H1 (cell line): ENCODE measurements around the gene CCDC192. TPM values are rescaled to one million over a fixed set of nuclear protein-coding genes. Genes with fewer than 3 reads are reported as not detected.
A peak's percentile ranks its signal among the peaks of the same experiment; 100 is the strongest.

Source experiments
- BACH1 ChIP-seq: IDR thresholded peaks from 2 replicates; pipeline ENCODE4 v1.6.1; 2012; ENCODE audit warnings: low read length, improper control_type of control experiment
- FOSL1 ChIP-seq: IDR thresholded peaks from 2 replicates; pipeline ENCODE4 v1.6.1; 2011; ENCODE audit warnings: mild to moderate bottlenecking, low read depth, low read length, moderate library complexity; ENCODE audit not compliant: insufficient read depth
- JUN ChIP-seq: IDR thresholded peaks from 2 replicates; pipeline ENCODE4 v1.6.1; 2011; ENCODE audit warnings: low read depth, mild to moderate bottlenecking, improper control_type of control experiment, low read length
- POLR2A ChIP-seq, 2 experiments: IDR thresholded peaks; 1 replicate in 1 of 2; 2 replicates in 1 of 2; pipeline ENCODE4 v1.6.1; 2011; ENCODE audit warnings: low read depth in 2 of 2, low read length in 2 of 2, mild to moderate bottlenecking in 2 of 2; ENCODE audit errors: control extremely low read depth in 1 of 2
- POLR2AphosphoS5 ChIP-seq: IDR thresholded peaks from 2 replicates; pipeline ENCODE4 v1.6.1; 2011; ENCODE audit warnings: low read depth, low read length
- RAD21 ChIP-seq, 2 experiments: IDR thresholded peaks in 1 of 2; conservative IDR thresholded peaks in 1 of 2; 2 replicates each; pipeline ENCODE4 v1.6.1; 2011; ENCODE audit warnings: low read depth in 2 of 2, low read length in 2 of 2, improper control_type of control experiment in 1 of 2, inconsistent platforms in 1 of 2, mild to moderate bottlenecking in 1 of 2, moderate library complexity in 1 of 2
- SP4 ChIP-seq: IDR thresholded peaks from 2 replicates; pipeline ENCODE4 v1.6.1; 2012; ENCODE audit warnings: low read length, inconsistent platforms
- TAF1 ChIP-seq: IDR thresholded peaks from 2 replicates; pipeline ENCODE4 v1.6.1; 2011; ENCODE audit warnings: mild to moderate bottlenecking, low read depth, low read length
- TAF7 ChIP-seq: optimal IDR thresholded peaks from 2 replicates; pipeline ENCODE3; 2011; ENCODE audit warnings: low read depth, mild to moderate bottlenecking, inconsistent platforms, low read length, moderate library complexity, borderline replicate concordance
- polyA plus RNA-seq, 7 experiments: library from polyadenylated mRNA; depleted of rRNA in 3 of 7; stranded (reverse) in 5 of 7; unstranded in 2 of 7; fragments of >200 nt in 5 of 7; fragments of 200-250 nt in 2 of 7; gene quantifications; 1 replicate in 5 of 7; 2 replicates in 1 of 7; 4 replicates in 1 of 7; pipeline versions ENCODE4 v1.2.1 to v1.2.3, GENCODE V29; 2011 to 2013; ENCODE audit warnings: missing spikeins in 2 of 7, mixed read lengths in 2 of 7
- total RNA-seq: library from RNA; stranded (reverse); fragmentation: NEBNext Ultra II Directional; extraction: Animal tissue kit (Norgen Biotek cat#: 25700); gene quantifications from 2 replicates; pipeline ENCODE4 v1.2.1, GENCODE V29; 2021
- TF ChIP-seq, protein P1 (sequence below), 3 experiments: IDR thresholded peaks; 1 replicate in 2 of 3; 2 replicates in 1 of 3; pipeline versions ENCODE4 v1.5.1 to v1.6.1; 2011; ENCODE audit warnings: low read length in 3 of 3, mild to moderate bottlenecking in 3 of 3, inconsistent platforms in 2 of 3, low read depth in 1 of 3, moderate library complexity in 1 of 3; ENCODE audit not compliant: insufficient read depth in 1 of 3; ENCODE audit errors: control extremely low read depth in 1 of 3
- TF ChIP-seq, protein P2 (sequence below): IDR thresholded peaks from 2 replicates; pipeline ENCODE4 v1.6.1; 2011; ENCODE audit warnings: low read depth, mild to moderate bottlenecking, low read length; ENCODE audit not compliant: insufficient read depth

CCDC192 gene
- total and polyA plus RNA-seq, 2 of the 8 experiments (the other 6 are each of a cell fraction or from before 2014, with no cell fraction given), result 0.61 TPM; not detected in 1

DNA sequence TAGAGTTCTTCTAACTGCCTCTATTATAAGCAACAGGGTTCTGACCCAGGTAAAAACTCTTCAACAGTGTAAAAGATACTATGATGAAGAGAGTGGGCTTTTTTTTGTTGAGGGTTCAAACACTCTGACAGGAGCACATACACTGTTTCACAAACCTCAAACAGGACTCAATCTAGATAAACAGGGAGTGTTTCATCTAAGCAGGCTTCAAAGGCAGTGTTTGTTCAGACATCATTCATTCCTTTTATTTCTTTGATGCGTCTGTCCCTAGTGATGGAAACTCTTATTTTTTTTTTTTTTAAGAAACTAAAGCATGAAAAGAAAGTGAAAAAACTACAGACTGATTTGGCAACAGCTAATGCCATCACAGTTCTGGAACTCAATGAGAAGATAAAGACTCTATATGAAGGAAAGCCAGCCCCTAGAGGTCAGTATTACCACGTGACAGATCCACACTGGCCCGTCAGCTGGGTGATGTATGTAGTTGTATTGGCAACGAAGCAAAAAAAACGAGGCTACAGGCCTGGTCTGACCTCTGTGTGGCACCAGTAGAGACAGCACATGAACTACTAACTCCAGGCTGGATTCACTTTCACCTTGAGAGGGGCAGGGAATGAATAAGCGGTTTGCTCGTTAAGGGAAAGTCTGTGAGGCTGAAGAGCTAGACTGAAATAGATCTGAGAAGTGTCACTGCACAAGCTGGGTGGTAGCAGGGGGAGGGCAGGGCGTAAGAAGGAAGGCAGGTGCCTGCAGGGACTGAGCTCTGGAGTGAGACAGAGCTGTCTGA is 172.2 kb downstream of the CCDC192 start (continued):
- TF ChIP-seq, protein P1, sequence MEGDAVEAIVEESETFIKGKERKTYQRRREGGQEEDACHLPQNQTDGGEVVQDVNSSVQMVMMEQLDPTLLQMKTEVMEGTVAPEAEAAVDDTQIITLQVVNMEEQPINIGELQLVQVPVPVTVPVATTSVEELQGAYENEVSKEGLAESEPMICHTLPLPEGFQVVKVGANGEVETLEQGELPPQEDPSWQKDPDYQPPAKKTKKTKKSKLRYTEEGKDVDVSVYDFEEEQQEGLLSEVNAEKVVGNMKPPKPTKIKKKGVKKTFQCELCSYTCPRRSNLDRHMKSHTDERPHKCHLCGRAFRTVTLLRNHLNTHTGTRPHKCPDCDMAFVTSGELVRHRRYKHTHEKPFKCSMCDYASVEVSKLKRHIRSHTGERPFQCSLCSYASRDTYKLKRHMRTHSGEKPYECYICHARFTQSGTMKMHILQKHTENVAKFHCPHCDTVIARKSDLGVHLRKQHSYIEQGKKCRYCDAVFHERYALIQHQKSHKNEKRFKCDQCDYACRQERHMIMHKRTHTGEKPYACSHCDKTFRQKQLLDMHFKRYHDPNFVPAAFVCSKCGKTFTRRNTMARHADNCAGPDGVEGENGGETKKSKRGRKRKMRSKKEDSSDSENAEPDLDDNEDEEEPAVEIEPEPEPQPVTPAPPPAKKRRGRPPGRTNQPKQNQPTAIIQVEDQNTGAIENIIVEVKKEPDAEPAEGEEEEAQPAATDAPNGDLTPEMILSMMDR (IDR thresholded peaks at IDR 0.05; ENCODE audit: control extremely low read depth in 1 of 3, insufficient read depth in 1 of 3, low read depth in 1 of 3, low read length in 3 of 3), result peak; percentile 20 to 53 (median 47)
- no peak for TF ChIP-seq POLR2AphosphoS5
- peak; percentile 71 to 74 for TF ChIP-seq RAD21 (IDR thresholded peaks at IDR 0.05 in 1 of 2, conservative IDR thresholded peaks at IDR 0.05 in 1 of 2; ENCODE audit: low read depth in 2 of 2, low read length in 2 of 2)
- TF ChIP-seq POLR2A (IDR thresholded peaks at IDR 0.05; ENCODE audit: control extremely low read depth in 1 of 2, low read depth in 2 of 2, low read length in 2 of 2), result no peak
- TF ChIP-seq TAF1, result no peak
- TF ChIP-seq JUN, result no peak
- no peak for TF ChIP-seq SP4
- TF ChIP-seq BACH1, result no peak
- no peak for TF ChIP-seq TAF7
- TF ChIP-seq, protein P2, sequence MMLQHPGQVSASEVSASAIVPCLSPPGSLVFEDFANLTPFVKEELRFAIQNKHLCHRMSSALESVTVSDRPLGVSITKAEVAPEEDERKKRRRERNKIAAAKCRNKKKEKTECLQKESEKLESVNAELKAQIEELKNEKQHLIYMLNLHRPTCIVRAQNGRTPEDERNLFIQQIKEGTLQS, result no peak
- TF ChIP-seq FOSL1, result no peak
